ENCODE data around the gene LRP5.

LRP5 gene

DNA sequence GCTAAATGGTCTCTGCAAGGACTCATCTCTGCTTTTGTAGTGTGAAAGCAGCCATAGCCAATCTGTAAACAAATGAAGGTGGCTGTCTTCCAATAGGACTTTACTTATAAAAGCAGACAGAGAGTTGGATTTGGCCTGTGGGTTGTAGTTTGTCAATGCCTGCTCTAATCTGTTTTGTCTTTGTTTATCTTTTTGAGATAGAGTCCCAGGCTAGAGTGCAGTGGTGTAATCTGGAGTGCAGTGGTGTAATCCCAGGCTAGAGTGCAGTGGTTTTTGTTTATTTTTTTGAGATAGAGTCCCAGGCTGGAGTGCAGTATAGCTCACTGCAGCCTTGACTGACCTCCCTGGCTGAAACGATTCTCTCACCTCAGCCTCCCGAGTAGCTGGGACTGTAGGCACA, 156.7 kb downstream of the LRP5 start:
- intact Hi-C loops (cut with DNase I; ENCODE audit: low total_unique reads): no loop called here
- Histone ChIP-seq H3K27me3 (no peaks in the 10 kb centered on the region), H3K9me3 (no peaks in the 10 kb centered on the region), H3K4me1 (peaks cover 0 to 98% (median 62%) of the 10 kb centered on the region in 4 donors), H3K27ac (no peak overlapping the region), H3K36me3 (peaks cover 0 to 6% (median 0%) of the 10 kb centered on the region in 3 donors), H3K4me3 (no peak overlapping the region)
- TF ChIP-seq, protein P1, sequence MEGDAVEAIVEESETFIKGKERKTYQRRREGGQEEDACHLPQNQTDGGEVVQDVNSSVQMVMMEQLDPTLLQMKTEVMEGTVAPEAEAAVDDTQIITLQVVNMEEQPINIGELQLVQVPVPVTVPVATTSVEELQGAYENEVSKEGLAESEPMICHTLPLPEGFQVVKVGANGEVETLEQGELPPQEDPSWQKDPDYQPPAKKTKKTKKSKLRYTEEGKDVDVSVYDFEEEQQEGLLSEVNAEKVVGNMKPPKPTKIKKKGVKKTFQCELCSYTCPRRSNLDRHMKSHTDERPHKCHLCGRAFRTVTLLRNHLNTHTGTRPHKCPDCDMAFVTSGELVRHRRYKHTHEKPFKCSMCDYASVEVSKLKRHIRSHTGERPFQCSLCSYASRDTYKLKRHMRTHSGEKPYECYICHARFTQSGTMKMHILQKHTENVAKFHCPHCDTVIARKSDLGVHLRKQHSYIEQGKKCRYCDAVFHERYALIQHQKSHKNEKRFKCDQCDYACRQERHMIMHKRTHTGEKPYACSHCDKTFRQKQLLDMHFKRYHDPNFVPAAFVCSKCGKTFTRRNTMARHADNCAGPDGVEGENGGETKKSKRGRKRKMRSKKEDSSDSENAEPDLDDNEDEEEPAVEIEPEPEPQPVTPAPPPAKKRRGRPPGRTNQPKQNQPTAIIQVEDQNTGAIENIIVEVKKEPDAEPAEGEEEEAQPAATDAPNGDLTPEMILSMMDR (IDR thresholded peaks at IDR 0.05): no peak
- DNase-seq: no peak

DNA sequence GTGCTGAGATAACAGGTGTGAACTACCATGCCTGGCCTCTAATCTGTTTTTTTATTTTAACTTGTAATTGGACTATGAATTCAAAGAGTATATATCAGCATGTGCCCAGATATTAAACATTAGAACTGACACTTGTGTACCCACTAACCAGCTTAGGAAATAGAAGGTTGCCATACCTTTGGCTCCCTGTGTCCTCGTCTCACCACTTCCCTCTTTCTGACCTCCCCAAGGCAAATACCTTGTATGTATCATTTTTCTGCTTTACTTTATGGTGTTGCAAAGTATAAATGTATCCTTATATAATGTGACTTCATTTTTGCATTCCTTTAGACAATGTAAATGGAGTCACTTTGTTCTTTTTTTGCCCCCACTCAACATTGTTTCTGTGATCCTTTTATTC, 157.3 kb downstream of the LRP5 start:
- Histone ChIP-seq H3K27me3 (no peaks in the 10 kb centered on the region), H3K4me3 (no peak overlapping the region), H3K36me3 (peaks cover 0 to 6% (median 0%) of the 10 kb centered on the region in 3 donors), H3K27ac (no peak overlapping the region), H3K4me1 (peaks cover 0 to 98% (median 60%) of the 10 kb centered on the region in 4 donors), H3K9me3 (no peaks in the 10 kb centered on the region)
- intact Hi-C loops (cut with DNase I; ENCODE audit: low total_unique reads): no loop called here
- TF ChIP-seq, protein P1 (IDR thresholded peaks at IDR 0.05): no peak
- no peak for DNase-seq

DNA sequence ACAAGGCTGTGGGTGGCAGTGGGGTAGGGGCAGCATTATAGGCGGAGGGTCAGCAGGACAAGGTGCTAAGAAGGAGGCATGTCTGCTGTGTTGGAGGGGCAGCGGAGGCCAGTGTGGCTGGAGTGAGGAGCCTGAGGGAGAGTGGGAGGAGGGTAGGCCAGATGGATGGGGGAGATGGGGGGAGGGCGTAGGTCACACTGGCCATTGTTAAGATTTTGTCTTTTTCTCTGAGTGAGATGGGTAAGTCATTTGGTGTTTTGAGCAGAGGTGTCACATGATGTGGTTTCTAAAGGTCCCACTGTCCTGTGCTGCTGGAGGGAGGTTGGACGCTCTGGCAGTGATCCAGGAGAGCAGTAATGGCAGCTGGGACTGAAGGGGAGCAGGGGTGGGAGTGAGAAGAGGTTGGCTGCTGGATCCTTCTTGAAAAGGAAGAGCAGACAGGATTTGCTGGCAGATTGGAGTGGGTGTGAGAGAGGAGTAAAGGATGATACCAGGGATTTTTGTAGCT, 158.0 kb downstream of the LRP5 start:
- Histone ChIP-seq H3K4me1 (peaks cover 0 to 94% (median 57%) of the 10 kb centered on the region in 4 donors), H3K4me3 (no peak overlapping the region), H3K36me3 (peaks cover 0 to 6% (median 0%) of the 10 kb centered on the region in 3 donors), H3K27me3 (no peaks in the 10 kb centered on the region), H3K9me3 (no peaks in the 10 kb centered on the region), H3K27ac (no peak overlapping the region)
- TF ChIP-seq, protein P1 (IDR thresholded peaks at IDR 0.05): no peak
- DNase-seq: no peak
- intact Hi-C loops (cut with DNase I; ENCODE audit: low total_unique reads): no loop called here

DNA sequence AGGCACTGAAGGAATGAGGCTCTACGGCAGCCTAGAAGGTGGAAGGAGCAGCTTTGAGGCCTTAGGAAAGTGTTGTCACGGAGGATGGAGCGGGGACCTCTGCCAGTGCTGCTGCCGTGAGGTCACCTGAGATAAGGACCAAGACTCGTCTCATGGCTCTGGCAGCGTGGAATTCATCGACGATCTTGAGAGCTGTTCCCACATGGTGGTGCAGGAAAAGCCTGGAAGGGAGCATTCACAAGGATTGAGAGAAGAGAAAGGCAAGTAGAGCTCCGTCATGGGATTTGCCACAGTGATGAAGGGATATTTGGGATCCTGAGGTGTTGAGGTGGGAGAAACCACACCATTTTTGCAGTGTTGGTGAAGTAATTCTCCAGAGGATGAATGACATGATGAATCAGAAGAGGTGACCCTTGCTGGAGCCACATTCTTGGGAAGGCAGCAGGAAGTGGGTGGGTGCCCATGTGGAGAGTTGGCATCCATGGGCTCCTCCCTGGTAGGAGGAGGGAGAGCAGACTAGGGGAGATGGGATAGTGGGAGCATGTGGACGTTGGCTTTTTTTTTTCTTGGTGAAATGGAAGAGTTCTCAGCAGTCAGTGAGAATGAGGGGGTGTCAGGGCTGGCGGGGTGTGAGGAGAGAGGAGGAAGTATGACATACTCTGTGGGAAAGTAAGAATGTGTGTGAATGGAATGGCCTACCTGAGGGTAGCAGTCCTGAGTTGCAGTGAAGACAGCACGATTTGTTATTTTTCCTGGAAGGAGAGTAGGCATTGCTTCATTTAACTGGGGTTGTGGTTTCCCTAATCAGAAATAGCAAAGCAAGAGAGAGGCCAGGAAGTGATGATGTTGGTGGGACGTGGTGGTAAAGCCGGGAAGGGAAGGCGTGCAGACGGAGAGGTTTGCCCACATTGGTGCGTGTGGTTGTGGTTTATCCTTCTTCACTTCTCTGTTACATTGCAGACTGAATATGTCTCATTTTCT, 159.3 kb downstream of the LRP5 start:
- DNase-seq: no peak
- TF ChIP-seq, protein P1 (IDR thresholded peaks at IDR 0.05): no peak
- Histone ChIP-seq H3K36me3 (peaks cover 0 to 6% (median 0%) of the 10 kb centered on the region in 3 donors), H3K9me3 (no peaks in the 10 kb centered on the region), H3K27me3 (no peaks in the 10 kb centered on the region), H3K27ac (no peak overlapping the region), H3K4me3 (no peak overlapping the region), H3K4me1 (peaks cover 0 to 81% (median 51%) of the 10 kb centered on the region in 4 donors)
- intact Hi-C loops (cut with DNase I; ENCODE audit: low total_unique reads): no loop called here

DNA sequence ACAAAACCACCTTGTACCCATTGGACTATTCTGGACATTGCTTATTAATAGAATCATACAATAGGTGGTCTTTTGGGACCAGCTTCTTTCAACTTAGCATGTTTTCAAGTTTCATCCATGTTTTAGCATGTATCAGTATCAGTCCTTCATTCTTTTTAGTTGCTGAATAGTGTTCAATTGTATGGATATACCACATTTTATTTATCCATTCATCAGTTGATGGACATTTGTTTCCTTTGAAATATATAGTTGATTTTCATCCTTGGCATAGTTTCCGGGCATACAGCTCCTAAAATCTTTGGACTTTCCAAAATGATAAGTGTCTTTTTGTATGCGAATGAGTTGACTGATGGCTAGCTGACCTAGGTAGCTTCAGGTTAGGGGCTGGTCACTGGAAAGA, 160.4 kb downstream of the LRP5 start:
- no peaks in the 10 kb centered on the region for H3K9me3 ChIP-seq
- DNase-seq: no peak
- peaks cover 0 to 79% (median 45%) of the 10 kb centered on the region in 4 donors for H3K4me1 ChIP-seq
- no peaks in the 10 kb centered on the region for H3K27me3 ChIP-seq
- intact Hi-C loops (cut with DNase I; ENCODE audit: low total_unique reads): no loop called here
- no peak overlapping the region for H3K27ac ChIP-seq
- no peak overlapping the region for H3K4me3 ChIP-seq
- TF ChIP-seq, protein P1 (IDR thresholded peaks at IDR 0.05): no peak
- peaks cover 0 to 6% (median 0%) of the 10 kb centered on the region in 3 donors for H3K36me3 ChIP-seq

Measured in tibial artery (tissue), 4 donors.